GM18867 (cell line): ENCODE measurements around the gene CEP70.
"Not testable (repeated sequence)": the region's sequence is repeated elsewhere in the genome, so short reads cannot be mapped to it uniquely, and the experiment has no call there.

Source experiments
- ATAC-seq: cut with Tn5 transposase; IDR thresholded peaks from one replicate; pipeline ENCODE4 v1.9.1; 2021; ENCODE audit warnings: mild to moderate bottlenecking, moderate library complexity; ENCODE audit not compliant: unreplicated experiment

CEP70 gene

DNA sequence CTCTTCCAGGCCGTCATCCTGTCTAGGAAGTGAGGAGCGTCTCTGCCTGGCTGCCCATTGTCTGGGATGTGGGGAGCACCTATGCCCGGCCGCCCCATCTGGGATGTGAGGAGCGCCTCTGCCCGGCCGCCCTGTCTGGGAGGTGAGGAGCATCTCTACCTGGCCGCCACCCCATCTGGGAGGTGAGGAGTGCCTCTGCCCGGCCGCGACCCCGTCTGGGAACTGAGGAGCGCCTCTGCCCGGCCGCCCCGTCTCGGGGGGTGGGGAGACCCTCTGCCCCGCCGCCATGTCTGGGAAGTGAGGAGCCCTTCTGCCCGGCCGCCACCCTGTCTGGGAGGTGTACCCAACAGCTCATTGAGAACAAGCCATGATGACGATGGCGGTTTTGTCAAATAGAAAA is 72.6 kb downstream of the CEP70 start:
- ATAC-seq: not testable (repeated sequence)

DNA sequence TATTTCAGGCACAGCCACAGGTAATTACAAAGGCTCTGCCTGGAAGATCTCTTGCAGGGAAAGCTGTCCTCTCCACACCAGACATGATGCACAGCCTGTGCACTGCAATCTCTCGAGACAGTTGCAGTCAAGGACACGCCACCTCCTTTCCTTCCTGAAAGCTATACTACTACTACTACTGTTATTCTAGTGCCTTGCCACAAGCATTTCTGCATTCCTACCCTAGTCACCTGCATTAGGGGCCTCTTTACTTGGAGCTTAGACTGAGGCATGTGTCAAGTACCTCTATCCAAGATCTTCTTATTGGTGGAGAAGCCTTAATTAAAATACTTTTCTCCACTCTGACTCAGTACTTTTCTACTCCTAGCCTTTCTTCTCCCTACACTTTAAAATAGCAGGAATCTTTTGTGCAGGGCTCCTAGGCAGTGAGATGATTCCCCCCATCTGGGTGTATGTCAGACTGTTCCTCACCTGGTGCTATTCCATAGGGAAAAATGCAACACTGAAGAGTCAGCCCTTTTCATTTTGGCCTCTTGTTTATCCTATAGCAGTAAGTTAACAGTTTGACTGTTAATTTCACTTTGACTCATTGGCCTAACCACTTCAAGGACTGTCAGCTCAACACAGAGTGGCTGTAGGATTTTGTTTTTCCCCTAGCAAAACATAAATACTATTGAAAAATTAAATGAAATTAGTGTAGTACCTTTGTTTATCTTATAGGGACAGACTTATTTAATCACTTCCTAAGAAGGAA is 80.8 kb downstream of the CEP70 start:
- peak; percentile 83 for ATAC-seq

DNA sequence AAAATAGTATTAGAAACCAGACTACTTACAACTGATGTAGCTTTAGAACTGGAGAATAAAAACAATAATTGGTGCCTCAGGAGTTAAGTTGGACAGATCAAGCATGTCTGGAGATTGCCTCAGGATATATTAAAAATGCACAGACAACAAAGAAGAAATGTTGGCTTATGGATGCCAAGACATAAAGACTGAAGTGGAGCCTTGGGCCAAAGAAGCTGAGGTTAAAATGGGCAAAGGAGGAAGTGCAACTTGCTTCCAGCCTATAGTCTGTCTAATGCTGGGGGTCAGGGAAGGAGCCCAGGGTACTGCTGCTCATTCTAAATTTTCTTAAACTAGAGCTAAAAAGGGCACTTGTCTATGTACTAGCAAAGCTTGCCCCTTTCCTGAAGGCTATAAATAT is 82.1 kb downstream of the CEP70 start:
- ATAC-seq: no peak

DNA sequence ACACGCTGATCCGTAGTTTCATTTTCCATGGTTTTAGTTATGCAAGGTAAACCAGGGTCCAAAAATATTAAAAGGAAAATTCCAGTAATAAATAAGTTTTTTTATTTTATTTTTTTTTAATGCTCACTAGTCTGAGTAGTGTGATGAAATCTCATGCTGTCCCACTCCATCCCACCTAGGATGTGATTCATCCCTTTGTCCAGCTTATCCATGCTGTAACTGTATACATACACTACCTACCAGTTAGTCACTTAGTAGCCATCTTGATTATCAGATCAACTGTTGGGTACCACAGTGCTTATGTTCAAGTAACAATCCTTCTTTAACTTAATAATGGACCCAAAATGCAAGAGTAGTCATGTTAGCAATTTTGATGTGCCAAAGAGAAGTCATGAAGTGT is 84.5 kb downstream of the CEP70 start:
- ATAC-seq: no peak

DNA sequence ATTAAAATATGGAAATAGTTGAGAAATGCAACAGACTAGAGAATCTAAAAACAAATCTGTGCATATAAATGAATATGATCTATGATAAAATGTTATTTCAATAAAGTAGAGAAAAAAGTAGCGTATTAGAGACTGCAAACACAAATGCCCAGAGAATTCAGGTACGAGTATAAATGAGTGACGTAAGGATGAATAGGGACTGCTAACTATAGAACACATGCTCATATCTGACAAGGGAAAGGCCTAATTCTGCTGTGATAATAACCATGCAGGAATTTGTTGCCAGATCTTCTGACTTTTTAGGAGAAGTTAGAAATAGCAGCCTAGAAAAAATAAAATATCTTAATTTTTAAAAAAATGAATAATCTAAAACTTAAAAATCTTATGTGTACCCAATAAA is 86.5 kb downstream of the CEP70 start:
- ATAC-seq: no peak

GRCh38 chr3:138498991-138499390 is 95.1 kb downstream of the CEP70 start:
- ATAC-seq: no peak

GRCh38 chr3:138497851-138498250 is 96.2 kb downstream of the CEP70 start:
- ATAC-seq: no peak

GRCh38 chr3:138497021-138497420 is 97.0 kb downstream of the CEP70 start:
- no peak for ATAC-seq

GRCh38 chr3:138496436-138496835 is 97.6 kb downstream of the CEP70 start:
- no peak for ATAC-seq

DNA sequence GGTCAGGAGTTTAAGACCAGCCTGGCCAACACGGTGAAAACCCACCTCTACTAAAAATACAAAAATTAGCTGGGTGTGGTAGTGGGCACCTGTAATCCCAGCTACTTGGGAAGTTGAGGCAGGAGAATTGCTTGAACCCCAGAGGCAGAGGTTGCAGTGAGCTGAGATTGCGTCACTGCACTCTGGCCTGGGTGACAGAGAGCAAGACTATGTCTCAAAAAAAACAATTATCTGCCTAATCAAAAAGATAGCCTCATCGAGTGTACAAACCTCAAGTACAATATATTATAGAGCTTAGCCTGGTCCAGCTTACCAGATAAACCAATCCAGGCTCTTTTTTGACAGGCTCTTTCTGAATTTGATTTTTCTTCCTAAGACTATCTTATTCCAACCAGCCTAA is 98.4 kb downstream of the CEP70 start:
- ATAC-seq: not testable (repeated sequence)

DNA sequence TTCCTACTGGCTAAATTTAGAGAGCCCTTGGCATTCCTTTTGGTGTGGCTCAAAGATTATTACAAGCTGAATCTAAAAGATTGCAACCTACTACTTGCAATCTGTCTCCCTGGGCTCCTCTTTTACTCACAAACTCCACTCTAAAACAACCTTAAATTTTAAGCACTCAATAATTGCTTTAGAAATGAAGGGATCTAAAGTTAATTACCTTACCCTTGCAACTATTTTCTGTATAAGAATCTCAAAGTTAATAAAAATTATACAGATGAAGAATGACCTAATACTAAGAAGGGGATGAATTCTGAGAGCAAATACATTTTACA is 99.5 kb downstream of the CEP70 start:
- no peak for ATAC-seq

- ATAC-seq: no peak
Observed at GRCh38 chr3:138493804-138494606, 100.1 kb downstream of the CEP70 start.

DNA sequence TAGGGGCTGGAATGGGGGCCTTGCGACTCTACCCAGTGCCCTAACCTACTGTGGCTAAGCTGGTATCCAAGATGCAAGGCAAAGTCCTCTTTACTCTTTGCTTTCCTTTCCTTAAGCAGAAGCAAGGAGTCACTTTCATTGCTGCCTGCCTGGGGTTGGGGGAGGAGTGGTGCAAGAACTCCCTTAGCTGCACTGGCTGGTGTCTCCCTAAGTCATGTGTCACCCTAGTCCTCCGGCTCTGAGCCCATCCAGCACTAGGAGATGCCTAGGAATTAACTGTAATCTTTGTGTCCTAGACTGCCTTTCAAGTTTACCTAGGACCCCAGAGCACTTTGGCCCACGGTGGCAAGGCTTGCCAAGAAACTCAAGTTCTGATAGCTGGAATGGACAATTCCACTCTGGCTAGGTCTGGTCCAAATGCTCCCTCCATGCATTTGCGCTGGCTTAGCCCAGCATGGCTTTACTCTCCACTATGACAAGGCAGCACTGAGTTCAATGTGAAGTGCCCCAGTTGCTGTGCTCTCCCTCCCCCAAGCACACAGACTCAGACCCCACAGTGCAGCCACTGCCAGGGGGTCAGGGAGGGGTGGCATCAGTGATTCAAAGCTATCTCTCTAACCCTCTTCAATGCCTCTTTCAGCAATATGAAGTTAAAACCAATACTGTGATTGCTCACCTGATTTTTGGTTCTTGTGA is 100.9 kb downstream of the CEP70 start:
- ATAC-seq: no peak

DNA sequence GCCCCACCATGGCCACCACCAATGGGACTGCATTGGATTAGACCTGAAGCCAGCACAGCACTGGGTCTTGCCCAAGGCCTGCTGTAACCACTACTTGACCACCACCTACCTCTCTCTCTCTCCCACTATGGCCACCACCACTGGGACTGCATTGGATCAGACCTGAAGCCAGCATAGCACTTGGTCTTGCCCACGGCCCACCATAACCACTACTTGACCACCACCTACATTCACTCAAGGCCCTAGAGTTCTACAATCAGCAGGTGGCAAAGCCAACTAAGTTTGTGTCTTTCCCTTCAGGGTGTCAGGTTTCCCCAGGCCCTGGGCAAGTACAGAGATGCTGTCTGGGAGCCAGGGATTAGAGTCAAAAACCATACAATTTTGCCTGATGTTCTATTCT is 102.1 kb downstream of the CEP70 start:
- no peak for ATAC-seq

GRCh38 chr3:138486580-138486979 is 107.5 kb downstream of the CEP70 start:
- ATAC-seq: not testable (repeated sequence)

DNA sequence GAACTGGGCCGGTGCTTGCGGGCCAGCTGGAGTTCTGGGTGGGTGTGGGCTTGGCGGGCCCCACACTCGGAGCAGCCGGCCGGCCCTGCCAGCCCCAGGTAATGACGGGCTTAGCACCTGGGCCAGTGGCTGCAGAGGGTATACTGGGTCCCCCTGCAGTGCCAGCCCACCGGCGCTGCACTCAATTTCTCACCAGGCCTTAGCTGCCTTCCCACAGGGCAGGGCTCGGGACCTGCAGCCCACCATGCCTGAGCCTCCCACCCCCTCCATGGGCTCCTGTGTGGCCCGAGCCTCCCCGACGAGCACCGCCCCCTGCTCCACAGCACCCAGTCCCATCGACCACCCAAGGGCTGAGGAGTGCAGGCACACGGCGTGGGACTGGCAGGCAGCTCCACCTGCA is 109.4 kb downstream of the CEP70 start:
- ATAC-seq: not testable (repeated sequence)

DNA sequence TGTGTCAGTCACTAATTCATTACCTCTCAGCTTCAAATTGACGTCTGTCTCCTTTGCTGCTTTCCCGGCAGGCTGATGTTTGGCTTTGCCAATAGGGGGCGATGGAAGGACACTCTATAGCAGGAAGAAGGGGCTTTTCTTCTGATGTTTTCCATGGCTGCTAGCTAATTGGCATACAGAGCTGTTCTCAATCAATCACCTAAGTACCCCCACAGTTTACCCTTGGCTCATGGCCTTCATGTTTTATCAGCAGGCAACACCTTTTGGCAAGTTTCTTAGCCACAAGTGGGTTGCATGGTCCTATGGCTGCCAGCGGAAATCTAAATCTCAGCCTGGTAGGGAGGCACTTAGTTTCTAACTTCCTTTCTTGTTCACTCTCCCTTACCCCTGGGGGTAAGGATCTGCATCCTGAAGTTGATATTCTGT is 114.6 kb downstream of the CEP70 start:
- no peak for ATAC-seq

- ATAC-seq: no peak
Observed at GRCh38 chr3:138477801-138478200, 116.3 kb downstream of the CEP70 start.

DNA sequence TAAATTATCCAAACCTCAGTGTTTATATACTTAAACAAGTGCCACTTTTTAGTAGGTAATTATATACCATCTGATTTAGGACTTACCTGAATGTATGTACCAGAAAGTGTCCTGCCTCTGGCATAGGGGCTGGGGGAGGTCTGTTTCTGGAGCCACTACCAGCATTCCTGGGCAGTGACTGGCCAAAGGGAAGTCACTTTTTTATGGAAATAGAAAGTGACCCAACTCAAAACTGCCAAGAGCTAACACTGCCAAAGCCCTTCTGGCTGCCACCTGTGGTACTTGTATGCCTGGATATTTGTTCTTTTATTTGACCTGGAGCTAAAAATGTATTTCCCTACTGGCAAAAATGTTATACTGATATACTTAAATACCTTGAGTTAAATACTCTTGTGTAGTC is 116.9 kb downstream of the CEP70 start:
- no peak for ATAC-seq

- ATAC-seq: no peak
Observed at GRCh38 chr3:138476526-138476925, 117.5 kb downstream of the CEP70 start.

DNA sequence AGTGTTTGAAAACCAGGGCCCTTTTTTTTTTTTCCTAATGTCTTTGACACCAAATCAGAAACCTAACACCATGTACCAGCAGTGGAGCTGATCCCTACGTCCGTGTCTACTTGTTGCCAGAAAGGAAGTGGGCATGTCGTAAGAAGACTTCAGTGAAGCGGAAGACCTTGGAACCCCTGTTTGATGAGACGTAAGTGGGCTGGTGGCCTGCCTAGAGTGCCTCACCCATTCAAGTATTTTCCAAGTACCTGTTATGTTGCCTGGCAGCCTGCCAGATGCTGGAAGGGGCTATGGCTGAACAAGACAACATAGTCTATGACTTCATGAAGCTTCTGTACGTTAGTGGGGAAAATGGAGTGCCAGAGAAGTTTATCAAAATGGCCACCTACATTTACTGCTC is 119.9 kb downstream of the CEP70 start:
- ATAC-seq: no peak

DNA sequence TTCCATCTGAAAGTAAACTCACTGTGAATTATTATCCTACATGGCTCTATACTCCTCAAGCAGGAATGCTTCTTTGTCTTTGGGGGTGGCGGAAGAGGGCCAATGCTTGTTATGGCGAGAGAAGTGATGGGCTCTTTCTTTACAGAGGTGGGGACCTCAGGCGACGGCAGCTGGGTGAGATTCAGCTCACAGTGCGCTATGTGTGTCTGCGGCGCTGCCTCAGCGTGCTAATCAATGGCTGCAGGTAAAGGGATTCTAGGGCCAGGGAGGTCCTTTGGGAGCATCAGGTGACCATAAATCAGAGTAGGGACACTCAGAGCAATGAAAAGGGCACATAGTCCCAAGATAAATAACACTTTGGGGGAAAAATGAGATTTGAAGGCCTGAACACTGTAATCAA is 120.7 kb downstream of the CEP70 start:
- ATAC-seq: no peak
